Measurements from ENCODE around the gene MOV10L1.

The MOV10L1 gene

DNA sequence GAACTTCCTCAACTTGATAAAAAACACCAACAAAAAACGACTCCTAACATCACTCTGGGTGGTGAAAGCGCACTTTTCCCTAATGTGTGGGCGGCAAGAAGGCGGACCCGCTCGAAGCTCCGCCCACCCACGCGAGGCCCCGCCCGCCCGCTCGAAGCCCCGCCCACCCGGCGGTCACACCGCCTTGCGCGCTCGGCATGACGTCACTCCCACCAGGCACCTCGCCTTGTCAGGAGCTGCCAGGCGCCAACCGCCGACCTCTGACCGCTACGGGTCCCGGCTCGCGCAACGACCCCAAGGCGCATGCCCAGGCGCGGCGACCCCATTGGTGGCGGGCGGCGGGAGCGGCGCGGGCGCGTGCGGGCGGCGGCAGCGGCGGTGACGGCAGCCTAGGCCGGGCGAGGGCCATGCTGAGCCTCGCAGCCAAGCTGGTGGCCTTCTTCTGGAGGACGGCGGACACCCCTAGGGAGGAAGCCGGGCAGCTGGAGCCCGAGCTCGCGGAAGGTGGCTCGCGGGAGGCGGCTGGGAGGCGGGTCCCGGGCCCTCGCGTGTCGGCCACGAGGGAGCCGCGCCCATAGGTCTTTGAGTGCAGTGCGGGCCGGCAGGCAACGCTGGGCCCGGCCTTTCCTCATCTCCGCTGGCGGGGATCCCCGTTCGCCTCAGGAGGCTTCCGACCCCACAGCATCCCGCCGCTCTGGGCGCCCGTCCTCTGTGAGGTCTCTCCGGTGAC lies at the start of gene MOV10L1:
Gene MOV10L1, plus strand, starts transcription at position 325 of the 730 bp plus-strand sequence. Its CDS starts 83 bp downstream, at position 408.
- DNase-seq, result peak; percentile 44

DNA sequence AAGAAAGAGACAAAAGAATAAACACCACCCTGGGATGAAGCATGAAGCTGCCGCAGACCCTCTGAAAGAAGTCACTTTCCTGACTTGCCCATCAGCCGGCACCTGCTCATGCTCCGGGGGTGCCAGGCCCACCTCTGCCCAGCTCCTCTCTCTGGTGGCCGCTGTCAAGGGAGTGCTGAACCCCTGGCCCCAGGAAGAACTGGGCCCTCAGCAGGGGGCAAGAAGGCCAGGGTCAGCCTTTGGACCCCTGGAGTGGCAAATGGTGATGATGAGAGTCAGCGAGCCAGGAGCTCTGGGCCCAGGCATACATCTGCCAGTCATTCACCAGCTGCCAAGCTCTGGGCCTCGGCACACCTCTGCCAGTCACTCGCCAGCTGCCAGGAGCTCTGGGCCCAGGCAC lies 49.1 kb upstream of the MOV10L1 start:
- DNase-seq, result no peak

DNA sequence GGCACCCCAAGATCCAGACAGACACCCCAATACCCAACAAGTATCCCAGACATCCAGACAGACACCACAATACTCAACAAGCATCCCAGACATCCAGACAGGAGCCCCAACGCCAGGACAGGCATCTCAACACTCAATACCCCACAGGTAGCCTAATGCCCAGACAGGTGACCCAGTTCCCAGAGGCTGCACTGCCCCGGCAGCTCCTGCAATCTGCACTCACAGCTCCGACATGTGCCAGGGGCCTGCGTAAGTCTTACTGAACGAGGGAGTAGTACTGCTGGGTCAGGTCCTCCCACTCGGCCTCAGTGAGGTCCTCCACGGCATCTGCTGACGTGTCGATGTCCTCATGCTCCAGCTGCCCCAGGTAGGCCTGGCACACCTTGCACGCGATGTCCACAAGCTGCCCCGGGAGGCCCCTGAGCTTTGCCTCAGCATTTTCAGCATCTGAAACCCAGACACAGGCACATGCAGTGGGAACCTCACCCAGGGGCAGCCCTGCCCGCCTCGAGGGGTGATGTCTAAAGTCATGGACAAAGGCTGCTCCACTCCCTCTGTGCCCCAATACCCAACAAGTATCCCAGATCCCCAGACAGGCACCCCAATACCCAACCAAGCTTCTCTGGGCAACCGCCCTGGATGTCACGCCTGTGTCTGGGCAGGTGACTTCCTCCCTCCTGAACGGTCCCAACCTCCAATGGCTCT lies 48.3 kb upstream of the MOV10L1 start:
- DNase-seq, result no peak

DNA sequence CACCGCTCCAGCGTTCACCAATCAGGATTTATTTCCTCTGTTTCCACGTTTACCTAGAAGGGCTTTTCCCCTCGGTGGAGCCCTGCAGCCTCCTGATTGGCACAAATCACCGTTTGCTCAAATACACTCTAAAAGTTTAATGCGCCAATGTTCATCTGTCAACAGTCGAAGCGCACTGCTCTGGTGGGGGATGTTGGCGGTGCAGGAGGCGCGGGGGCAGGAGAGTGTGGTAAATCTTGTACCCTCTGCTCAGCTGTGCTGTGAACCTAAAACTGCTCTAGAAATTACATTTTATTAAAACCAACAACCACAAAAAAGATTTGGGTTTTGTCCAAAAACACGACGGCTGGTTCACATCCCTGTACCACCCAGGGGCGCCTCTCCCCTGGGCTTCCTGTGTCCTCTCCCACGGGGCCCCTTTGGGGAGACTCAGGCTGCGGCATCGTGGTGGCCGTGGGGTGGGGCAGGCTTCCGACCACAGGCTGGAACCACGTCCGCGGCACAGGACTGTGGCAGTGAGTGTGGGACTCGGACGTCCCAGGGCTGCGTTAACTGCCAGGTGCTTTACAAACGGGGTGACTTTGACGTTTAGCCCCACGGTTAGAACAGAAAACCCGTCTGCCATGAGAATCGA lies 45.2 kb upstream of the MOV10L1 start:
- no peak for DNase-seq

DNA sequence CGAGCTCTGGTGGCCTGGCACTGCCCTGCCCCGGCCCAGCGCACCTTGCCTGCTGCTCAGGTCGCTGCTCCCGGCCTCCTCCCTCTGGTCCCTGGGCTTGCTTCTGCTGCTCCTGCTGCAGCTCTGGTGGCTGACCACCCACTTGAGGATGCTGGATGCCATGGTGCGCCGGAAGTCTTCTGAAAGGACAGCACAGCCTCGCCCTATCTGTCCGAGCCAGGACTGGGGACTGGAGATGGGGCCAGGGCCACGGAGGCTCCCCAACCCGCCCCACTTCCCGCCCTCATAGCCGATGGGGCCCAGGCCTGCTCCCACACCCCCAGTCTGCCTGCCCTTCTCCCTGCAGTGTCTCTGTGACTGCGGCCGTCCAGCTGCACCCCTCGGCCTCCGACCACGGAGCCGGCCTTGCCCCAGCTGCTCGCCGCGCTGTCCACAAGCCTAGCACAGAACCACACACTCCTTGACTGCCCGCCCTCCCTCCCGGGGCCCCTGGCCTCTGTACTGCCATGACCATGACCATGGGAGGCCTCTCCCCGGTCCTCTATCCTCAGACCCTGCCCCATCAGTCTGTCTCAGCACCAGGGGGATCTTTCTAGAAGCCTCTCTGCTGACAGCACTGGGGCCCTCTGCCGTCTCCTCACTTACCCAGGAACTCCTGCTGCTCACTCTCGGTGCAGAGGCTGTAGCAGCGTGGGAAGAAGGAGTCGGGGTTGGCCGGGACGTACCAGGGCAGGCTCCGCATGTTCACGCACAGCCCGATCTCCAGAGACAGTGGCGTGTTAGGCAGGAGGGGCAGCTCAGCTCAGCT lies 44.4 kb upstream of the MOV10L1 start:
- no peak for DNase-seq

DNA sequence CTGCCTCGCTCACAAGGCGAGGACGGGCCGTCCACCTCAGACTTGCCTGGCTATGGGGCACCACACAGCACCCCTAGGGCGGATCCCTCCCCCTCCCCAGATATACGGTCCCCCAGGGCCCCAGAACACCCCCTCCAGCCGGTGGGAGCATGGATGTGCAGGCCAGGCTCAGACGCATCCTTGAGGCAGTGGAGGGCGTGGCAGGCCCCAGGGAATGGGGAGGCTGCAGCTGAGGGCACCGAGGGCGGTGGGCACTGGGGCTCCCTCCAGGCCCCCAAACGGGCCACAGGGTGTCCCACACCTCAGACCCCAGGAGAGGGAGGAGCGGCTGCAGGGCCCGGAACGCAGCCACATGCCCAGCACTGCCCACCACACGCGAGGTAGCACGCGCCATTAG lies 43.8 kb upstream of the MOV10L1 start:
- no peak for DNase-seq

DNA sequence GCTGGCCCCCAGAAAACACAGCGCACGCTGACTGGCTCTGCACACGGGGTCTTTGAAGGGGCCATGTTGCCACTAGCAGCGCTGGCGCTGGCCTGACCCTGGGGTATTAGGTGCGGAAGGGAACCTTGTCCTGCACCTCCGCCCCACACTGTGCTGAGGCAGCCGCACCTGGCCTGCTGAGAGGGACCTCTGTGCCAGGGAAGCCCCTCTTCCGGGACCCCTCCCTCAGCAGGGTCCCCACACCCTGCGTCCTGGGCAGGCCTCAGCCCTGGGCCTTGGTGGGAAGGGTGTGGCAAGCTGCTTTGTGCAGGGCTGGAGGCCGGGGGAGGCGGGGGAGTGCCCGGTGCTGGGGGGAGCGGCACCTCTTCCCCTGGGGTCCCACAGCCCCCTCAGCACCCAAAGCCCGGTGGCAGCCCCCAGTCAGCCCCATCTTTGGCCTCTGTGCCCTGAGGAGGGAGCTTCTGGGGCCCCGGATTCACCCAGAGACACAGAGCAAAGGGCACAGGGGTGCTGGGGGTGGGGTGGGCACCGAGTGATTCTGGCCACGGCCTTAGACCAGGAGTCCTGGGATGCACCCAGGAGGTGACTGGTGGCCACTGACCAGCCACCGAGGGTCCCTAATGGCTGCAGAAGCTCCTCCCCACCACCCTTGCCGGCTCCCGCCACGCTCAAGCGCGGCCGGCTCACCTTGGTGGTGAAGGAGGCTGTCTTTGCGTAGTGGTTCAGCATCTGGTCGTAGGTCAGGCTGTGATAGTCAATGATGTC lies 43.1 kb upstream of the MOV10L1 start:
- no peak for DNase-seq

DNA sequence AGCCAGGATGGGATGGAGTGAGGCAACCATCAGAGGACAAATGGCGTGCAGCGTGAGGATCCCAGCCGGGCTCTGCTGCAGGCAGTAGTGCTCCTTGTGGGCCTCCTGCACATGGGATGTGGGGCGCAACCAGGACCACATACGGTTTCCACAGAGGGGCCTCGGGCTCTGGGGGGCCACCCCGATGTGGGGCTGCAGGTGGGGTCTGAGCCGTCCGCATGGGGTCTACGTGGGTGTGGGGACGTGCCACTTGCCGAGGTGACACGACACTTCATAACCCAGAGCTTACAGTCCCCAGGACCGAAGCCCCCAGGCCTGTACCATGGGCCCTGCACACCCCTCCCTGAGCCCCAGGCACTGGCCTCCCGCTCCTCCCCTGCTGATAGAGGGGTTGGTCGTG lies 42.5 kb upstream of the MOV10L1 start:
- no peak for DNase-seq

DNA sequence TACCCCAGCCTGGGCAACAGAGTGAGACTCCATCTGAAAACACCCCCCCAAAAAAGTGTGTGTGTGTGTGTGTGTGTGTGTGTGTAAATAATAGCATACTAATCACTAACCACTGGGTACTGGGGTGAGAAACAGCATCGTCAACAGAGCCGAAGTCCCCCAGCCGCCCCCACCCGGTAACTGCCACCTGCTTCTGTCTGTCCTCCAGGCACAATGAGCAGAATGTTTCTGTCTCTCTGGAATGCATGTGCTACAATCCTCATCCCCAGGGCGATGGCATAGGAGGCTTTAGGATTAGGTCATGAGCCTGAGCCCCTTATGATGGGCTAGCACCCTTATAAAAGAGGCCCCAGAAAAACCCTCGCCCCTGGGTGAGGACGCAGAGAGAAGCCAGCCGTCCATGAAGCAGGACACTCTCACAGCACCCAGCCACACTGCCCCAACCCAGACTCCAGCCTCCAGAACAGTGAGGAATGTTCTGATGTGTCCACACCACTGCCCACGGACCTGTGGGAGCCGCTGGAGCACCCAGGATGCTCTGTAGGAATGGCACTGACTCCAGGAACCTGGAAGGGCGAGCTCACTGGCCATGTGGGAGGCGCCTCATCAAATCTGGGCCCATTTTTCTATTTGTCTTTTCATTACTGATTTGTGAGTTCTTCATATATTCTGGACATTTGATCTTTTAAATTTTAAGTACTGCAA lies 41.6 kb upstream of the MOV10L1 start:
- no peak for DNase-seq

DNA sequence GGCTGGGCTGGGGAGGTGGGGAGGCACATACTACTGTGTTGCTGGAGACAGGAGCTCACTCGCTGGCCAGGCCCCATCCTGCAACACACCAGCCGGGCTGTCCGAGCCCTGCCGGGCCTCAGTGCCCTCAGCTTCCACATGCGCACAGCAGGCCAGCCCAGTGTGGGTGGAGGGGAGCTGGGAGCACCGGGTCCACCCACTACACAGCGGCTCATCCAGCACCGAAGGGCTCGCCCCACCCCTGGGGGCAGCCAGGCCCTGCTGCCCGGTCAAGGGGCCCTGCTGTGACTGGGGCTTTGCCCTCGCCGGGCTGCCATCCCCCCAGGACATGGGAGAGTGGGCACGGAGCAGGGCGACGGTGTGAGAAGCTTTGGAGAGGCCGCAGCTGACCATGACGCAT lies 41.0 kb upstream of the MOV10L1 start:
- DNase-seq, result no peak

DNA sequence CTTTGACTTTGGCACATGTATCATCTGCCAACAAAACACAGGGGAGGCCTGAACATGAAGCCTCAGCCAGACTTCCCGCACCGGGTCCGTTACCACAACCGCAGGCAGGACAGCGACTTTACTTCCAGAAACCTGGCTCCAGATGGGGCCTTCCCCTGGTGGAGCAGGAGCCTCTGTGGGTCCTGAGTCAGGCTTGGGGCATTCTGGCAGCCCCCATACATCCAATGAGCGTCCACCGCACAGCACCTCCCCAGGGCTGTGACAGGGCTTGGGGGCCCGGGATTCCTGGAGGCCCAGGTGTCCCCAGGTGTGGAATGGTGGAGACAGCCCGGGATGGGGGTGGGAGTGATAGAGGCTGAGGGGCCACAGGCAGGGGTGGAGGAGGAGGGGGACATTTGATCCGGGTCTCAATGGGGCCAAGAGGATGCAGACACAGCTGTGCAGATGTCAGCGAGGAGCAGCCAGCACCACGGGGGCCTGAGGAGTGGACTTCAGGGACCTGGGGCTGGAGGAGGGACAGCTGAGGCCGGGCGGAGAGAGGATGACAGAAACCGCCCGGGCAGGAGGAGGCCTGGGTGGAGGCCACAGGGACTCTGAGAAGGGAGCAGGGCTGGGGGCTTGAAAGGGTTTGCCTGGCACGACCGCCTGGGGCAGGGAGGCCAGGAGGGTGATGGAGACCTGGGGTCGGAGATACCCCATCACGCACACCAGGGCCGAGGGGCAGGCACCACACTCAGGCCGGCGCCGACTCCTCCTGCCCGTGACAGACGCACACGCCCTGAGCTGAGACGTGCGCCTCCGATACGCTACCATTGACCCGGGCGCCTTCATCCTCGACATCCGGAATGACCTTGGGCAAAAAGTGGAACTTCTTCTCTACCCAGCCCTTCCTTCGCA lies 40.3 kb upstream of the MOV10L1 start:
- DNase-seq, result no peak

DNA sequence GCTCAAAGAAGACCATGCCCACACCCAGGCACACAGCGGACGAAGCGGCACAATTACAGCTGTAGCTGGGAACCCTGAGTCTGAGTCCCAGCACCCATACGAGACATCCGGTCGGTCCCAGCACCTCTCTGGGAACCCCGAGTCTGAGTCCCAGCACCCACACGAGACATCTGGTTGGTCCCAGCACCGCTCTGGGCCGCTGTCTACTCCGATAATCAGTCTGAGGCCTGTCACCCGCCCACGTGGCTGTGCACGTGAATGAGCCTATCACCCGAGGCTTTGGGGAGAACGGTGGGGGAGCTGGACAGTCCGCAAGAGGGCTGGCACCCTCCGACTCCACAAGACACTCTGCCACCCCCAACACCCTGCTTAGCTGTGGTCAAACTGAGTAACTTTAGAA lies 37.9 kb upstream of the MOV10L1 start:
- DNase-seq, result no peak

DNA sequence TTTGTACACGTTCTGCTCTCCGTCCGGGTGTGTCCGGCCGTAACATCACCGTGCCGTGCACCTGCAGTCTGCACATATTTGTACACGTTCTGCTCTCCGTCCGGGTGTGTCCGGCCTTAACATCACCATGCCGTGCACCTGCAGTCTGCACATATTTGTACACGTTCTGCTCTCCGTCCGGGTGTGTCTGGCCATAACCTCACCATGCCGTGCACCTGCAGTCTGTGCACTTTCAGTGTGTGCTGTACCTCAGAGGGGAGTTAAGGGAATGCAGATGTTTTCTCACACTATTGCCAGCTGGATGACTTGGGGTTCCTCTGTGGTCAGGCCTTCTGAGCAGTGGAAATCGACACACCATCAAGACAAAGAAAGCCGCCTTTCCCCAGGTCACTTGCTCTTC lies 35.9 kb upstream of the MOV10L1 start:
- no peak for DNase-seq

DNA sequence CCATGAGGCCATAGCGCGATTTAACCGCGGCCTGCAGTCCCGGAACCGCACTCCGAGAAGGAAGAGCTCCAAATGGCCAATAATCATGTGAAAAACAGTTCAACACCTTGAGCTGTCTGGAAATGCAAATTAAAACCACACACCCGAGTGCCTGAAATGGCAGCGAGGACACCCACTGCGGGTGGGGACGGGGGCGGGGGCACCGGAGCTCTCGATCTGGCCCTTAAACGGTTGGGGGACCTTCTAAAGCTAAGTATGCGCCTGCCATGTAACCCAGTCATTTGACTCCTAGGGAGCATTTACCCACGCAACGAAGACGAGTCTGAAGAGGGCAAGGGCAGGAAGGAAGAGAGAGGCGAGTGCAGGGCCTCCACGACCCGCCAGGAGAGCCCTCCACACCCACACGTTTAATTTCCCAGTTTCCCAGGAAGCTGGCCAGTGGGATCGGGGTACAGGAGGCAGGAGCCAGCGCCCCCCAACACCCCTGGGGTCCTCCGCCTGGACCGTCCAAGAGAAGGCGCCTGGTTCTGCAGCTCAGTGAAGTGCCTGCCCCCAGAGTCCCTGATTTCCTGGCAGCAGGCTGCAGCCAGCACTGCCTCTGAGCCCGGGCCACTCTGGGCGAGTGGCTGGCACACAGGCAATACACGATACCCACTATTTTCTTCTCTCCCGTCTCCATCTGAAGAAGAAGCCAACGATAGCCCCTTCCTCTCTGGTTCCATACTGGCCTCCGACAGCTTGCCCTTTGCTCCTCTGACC lies 33.4 kb upstream of the MOV10L1 start:
- DNase-seq, result no peak

DNA sequence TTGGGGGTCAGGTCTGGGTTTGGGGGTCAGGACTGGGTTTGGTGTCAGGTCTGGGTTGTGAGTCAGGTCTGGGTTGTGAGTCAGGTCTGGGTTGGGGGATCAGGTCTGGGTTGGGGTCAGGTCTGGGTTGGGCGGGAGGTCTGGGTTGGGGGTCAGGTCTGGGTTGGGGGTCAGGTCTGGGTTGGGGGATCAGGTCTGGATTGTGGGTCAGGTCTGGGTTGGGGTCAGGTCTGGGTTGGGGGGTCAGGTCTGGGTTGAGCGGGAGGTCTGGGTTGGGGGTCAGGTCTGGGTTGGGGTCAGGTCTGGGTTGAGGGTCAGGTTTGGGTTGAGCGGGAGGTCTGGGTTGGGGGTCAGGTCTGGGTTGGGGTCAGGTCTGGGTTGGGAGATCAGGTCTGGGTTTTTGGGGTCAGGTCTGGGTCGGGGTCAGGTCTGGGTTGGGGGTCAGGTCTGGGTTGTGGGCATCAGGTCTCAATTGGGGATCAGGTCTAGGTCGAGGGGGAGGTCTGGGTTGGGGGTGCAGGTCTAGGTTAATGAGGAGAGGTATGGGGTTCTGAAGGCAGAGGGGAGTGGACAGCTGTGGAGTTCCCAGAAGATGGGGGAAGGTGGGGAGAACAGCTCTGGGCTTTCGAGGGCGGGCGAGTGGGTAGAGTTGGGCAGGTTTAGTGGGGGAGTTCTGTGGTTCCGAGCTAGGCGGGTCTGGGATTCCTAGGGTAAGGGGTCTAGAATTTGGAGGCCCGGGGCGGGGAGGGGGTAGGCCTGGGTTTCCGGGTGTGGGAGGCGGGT lies 32.3 kb upstream of the MOV10L1 start:
- no peak for DNase-seq

DNA sequence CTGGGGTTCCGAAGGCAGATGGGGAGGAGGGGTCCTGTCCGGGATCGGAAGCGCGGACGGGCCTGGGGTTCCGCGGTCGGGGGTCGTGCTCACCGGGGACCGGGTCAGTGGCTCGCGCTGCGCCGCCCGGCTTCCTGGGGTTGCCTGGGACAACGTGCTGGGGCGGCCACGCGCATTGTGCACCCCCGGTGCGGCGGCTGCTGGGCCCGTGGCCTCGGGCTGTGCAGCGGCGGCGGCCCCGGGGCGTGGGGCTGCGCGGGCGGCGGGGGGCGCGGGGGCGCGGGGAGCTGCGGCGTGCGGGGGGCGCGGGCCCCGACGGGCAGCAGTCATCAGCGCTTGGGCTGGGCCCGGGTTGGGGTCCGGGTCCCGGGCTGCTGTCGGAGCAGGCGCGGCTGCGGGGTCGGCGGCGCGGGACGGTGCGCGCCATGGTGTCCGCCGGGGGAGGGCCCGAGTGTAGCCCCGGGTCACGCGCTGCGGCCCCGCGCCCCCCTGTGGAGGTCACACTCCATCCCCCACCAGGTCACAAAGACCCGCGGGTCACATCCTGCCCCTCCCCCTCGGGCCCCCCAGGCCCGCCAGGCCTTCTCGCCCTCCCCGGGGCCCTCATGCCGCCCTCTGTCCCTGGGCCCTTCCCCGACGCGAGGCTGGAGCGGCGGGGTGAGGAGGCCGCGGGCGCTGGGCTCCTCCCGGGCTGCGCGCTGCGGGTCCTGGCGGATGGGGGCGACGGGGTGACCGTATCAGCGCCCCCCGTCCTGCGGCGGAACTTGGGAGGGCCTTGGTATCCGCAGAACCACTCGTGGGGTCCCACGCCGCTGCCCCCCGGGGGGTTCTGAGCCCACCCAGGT lies 31.5 kb upstream of the MOV10L1 start, which contains the start of gene TTLL8:
Gene TTLL8, minus strand, starts transcription at position 238 of the 845 bp plus-strand sequence.
- no peak for DNase-seq

DNA sequence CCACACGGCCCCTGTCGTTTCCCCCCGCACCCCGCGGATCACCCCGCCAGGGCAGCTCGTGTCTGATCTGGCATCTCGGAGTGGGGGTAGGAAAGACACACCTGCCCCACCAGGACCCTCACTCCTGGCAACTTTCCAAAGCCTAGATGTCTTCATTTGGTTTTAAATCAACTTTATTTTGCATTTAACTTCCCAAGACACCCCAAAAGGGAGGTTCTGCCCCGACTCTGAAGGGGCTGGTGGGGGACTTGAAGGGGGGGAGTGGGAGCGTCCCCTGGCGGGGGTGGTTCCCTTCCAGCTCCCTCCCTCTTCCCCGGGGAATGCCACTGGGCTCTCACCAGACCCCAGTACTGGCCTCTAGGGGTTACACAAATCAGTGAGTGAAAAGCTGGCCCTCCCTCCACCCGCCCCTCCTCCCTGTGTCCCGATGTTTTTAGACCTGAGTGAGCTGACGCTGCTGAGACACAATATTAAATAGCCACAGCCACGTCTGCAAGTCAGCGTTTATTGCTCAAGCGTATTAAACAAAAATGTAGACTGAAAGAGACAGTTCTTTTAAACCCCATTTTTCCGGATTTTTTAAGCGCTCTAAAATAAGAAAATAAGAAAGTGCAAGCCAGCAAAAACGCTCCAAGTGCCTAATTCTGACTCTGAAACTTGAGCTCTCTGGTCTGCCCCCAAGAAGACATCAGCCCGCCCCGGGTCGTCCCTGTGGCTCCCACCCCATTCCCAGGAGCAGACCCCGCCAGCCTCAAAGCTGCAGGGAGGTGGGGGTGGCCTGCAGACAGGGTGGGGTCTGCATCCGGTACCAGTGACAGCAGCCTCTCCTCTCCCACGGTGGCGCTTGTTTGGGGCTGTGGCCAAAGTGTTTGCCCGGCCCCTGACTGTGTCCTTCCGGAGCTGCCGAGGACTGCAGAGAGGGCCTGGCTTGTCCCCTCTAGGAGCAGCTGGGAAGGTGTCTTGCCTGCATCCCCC lies 30.6 kb upstream of the MOV10L1 start:
- DNase-seq, result peak; percentile 7

Measured in hematopoietic multipotent progenitor cell treated with erythropoietin and hydrocortisone succinate and interleukin-3 and kit ligand, for 8 days (in vitro differentiated cells).